22Rv1 (cell line): Measurements from ENCODE around the gene NEURL2.

Experiments used
- CTCF ChIP-seq: fragments of 450-650 bp; IDR thresholded peaks from 2 replicates; pipeline ENCODE4 v1.5.1; 2017; ENCODE audit warnings: mild to moderate bottlenecking
- ZFX ChIP-seq: fragments of 450-650 bp; IDR thresholded peaks from 2 replicates; pipeline ENCODE4 v1.6.1; 2017; ENCODE audit warnings: antibody characterized with exemption, borderline replicate concordance

- TF ChIP-seq CTCF (no peak), ZFX (no peak)
Observed at GRCh38 chr20:45927071-45927878, 36.3 kb upstream of the NEURL2 start.
